Right atrium auricular region (tissue), 2 donors: ENCODE measurements around the gene ARFRP1. TPM values are rescaled to one million over a fixed set of nuclear protein-coding genes. Genes with fewer than 3 reads are reported as not detected.

ENCODE experiments used
- DNase-seq: peaks from one replicate; pipeline ENCODE4 v3.0.0-alpha.2; 2019; ENCODE audit warnings: low spot score
- H3K27ac ChIP-seq, 2 donors: fragments of 200-600 bp; sonication (generic); 1 replicate in 1 of 2; 2 replicates in 1 of 2; pipeline ENCODE4 v1.5.1; 2016 to 2019
- H3K27me3 ChIP-seq, 2 donors: fragments of 200-600 bp; sonication (generic); one replicate each; pipeline versions ENCODE4 v1.5.1 to v1.6.0; 2017 to 2019
- H3K36me3 ChIP-seq: fragments of 200-600 bp; sonication (generic); one replicate; pipeline ENCODE4 v1.5.1; 2016
- H3K4me1 ChIP-seq, 2 donors: fragments of 200-600 bp; sonication (generic); one replicate each; pipeline versions ENCODE4 v1.5.1 to v1.6.0; 2017 to 2019
- H3K4me3 ChIP-seq, 2 donors: fragments of 200-600 bp; sonication (generic); 1 replicate in 1 of 2; 2 replicates in 1 of 2; pipeline ENCODE4 v1.5.1; 2017 to 2019; ENCODE audit warnings: mild to moderate bottlenecking in 1 of 2, moderate library complexity in 1 of 2
- H3K9me3 ChIP-seq, 2 donors: fragments of 200-600 bp; sonication (generic); one replicate each; pipeline ENCODE4 v1.5.1; 2019
- total RNA-seq, 2 donors: library from RNA; depleted of rRNA; stranded (reverse); fragments of >200 nt; gene quantifications; one replicate each; pipeline ENCODE4 v1.1.0, GENCODE V29; 2016
- TF ChIP-seq, protein P1 (sequence below), 2 donors: fragments of 200-600 bp; sonication (generic); IDR thresholded peaks; one replicate each; pipeline ENCODE4 v1.5.1; 2019; ENCODE audit warnings: antibody characterized with exemption in 2 of 2

Gene ARFRP1
- total RNA-seq, 2 donors from 2014 or later = 33.5 to 39.4 TPM

DNA sequence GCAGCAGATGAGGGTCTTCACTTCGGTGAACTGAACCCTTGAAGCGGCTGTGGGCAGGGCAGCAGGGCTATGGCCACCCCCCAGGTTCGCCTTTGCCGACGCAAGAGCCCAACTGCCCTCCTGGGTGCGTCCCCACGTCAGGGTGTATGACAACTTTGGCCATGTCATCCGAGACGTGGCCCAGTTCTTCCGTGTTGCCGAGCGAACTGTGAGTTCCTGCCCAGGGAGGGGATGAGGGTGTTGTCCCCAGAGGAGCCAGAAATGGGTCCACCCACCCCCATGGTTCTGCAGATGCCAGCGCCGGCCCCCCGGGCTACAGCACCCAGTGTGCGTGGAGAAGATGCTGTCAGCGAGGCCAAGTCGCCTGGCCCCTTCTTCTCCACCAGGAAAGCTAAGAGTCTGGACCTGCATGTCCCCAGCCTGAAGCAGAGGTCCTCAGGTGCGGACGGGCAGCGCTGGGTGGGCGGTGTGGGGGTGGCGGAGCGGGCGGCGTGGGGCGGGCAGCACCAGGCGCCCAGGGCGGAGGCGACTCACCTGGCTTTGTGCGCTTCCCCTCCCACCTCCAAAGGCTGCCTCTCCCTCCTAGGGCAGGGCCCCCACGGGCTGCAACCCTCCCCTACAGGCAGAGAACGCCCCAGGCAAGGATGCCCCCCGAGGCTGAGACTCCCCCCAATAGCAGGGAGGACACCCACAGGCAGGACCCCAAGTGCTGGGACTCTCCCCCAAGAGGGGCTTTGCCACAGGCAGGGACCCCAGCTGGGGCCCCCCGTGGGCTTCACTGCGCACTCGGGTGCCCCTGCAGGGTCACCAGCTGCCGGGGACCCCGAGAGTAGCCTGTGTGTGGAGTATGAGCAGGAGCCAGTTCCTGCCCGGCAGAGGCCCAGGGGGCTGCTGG is 17.5 kb downstream of the ARFRP1 start:
- TF ChIP-seq, protein P1, sequence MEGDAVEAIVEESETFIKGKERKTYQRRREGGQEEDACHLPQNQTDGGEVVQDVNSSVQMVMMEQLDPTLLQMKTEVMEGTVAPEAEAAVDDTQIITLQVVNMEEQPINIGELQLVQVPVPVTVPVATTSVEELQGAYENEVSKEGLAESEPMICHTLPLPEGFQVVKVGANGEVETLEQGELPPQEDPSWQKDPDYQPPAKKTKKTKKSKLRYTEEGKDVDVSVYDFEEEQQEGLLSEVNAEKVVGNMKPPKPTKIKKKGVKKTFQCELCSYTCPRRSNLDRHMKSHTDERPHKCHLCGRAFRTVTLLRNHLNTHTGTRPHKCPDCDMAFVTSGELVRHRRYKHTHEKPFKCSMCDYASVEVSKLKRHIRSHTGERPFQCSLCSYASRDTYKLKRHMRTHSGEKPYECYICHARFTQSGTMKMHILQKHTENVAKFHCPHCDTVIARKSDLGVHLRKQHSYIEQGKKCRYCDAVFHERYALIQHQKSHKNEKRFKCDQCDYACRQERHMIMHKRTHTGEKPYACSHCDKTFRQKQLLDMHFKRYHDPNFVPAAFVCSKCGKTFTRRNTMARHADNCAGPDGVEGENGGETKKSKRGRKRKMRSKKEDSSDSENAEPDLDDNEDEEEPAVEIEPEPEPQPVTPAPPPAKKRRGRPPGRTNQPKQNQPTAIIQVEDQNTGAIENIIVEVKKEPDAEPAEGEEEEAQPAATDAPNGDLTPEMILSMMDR (IDR thresholded peaks at IDR 0.05) = no peak
- H3K4me1 ChIP-seq = peaks cover 0 to 46% of the 10 kb centered on the region in 2 donors
- H3K27ac ChIP-seq = no peak overlapping the region
- no peaks in the 10 kb centered on the region for H3K27me3 ChIP-seq
- H3K9me3 ChIP-seq = no peaks in the 10 kb centered on the region
- H3K4me3 ChIP-seq = no peak overlapping the region
- DNase-seq = no peak
- peaks cover 11% of the 10 kb centered on the region for H3K36me3 ChIP-seq

DNA sequence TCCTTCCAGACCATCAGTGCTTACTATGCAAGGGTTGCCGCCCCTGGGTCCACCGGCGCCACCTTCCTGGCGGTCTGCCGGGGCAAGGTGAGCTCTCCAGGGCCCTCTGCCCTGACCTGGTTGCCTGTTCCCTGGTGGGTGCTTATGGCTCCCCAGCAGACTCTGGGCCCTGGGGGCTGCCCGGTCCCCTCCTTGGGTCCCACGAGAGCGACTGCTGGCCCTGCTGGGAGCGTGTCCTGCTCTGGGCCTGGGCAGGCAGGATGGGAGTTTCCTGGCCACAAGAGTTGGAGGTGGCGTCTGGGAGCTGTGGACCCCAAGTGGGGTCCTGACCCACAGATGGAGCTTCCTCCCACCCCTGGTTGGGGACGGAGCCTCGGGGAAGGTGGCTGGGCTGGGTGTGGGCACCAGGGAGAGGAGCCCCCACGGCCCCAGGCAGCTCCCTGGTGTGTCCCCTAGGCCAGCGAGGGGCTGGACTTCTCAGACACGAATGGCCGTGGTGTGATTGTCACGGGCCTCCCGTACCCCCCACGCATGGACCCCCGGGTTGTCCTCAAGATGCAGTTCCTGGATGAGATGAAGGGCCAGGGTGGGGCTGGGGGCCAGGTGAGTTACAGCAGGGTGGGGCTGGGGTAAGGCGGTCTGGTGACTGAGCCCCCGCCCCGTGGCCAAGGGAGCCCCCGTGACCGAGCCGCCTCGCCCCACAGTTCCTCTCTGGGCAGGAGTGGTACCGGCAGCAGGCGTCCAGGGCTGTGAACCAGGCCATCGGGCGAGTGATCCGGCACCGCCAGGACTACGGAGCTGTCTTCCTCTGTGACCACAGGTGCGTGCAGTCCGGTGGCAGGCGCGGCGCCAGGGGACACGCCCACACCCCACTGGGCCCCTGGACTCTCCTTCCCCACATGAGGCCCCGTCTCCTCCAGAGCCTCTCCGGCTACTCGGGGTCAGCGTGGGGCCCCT is 18.5 kb downstream of the ARFRP1 start:
- no peak for DNase-seq
- Histone ChIP-seq H3K4me1 (peaks cover 0 to 43% of the 10 kb centered on the region in 2 donors), H3K9me3 (no peaks in the 10 kb centered on the region), H3K27ac (peak overlapping the region; percentile 76 to 81), H3K27me3 (no peaks in the 10 kb centered on the region), H3K36me3 (peaks cover 1% of the 10 kb centered on the region), H3K4me3 (no peak overlapping the region)
- TF ChIP-seq, protein P1 (IDR thresholded peaks at IDR 0.05) = no peak

DNA sequence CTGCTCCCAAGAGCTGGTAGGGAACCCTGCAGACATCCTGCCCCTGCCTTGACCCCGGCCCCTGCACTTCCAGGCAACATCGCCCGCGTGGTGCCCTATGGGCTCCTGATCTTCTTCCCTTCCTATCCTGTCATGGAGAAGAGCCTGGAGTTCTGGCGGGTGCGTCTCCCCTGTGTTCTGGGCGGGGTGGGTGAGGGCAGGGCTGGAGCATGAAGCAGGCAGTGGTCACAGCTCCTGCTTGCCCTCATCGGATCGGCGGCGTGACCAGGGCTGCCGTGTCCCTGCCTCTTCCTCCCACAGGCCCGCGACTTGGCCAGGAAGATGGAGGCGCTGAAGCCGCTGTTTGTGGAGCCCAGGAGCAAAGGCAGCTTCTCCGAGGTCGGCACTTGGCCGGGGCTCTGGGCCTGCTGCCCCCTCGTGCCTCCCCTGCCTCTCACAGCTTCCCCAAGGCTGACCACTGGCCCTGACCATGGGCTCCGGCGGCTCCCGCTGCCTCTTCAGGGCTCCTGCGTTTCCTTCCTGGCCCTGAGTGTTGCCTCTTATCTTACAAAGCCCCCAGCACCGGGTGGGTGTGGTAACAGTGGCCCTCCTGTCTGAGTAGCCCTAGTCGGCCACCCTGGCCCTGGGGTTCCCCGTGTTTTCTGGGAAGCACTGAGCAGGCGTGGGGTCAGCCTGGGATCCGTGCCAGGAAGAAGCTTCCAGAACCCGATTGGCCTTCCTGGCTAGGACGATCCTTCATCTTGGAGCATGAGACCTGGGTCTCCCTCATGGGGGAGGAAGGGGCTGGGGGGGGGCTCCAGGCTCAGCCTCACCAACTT is 19.3 kb downstream of the ARFRP1 start:
- Histone ChIP-seq H3K4me3 (no peak overlapping the region), H3K36me3 (no peaks in the 10 kb centered on the region), H3K27me3 (no peaks in the 10 kb centered on the region), H3K27ac (peak overlapping the region; percentile 76 to 81), H3K4me1 (peaks cover 0 to 44% of the 10 kb centered on the region in 2 donors), H3K9me3 (no peaks in the 10 kb centered on the region)
- TF ChIP-seq, protein P1 (IDR thresholded peaks at IDR 0.05) = no peak
- DNase-seq = no peak

DNA sequence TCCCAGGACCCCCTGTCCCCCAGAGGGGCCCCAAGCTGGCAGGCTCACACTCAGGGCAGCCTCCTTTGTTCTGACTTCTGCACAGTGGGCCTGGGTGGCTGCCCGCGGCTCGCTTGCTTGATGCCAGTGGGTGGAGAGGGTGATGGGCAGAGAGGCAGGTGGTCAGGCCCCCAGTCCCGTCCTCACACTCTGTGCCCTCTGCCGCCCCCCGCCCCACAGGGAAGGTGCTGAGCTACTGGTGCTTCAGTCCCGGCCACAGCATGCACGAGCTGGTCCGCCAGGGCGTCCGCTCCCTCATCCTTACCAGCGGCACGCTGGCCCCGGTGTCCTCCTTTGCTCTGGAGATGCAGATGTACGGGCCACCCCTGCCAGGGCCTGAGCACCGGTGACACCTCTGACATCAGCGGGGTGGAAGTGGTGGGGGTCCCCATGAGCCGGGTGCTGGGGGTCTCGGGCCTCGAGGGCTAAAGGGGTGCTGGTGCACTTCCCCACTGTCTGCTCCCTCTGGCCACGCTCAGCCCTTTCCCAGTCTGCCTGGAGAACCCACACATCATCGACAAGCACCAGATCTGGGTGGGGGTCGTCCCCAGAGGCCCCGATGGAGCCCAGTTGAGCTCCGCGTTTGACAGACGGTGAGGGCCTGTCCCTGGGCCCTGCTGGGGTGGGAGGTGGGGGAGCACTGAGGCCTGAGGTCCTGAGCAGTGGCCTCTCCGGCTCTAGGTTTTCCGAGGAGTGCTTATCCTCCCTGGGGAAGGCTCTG is 20.2 kb downstream of the ARFRP1 start:
- Histone ChIP-seq H3K36me3 (no peaks in the 10 kb centered on the region), H3K4me3 (peak overlapping the region in 1 of 2 donors; percentile 18), H3K27me3 (no peaks in the 10 kb centered on the region), H3K27ac (peak overlapping the region; percentile 76 to 81), H3K4me1 (peaks cover 0 to 53% of the 10 kb centered on the region in 2 donors), H3K9me3 (no peaks in the 10 kb centered on the region)
- DNase-seq = no peak
- TF ChIP-seq, protein P1 (IDR thresholded peaks at IDR 0.05) = no peak
